Mesendoderm (in vitro differentiated cells): ENCODE measurements around the gene FAM228A.

ENCODE experiments used
- DNase-seq: peaks from one replicate; pipeline ENCODE4 v3.0.0; 2013
- H2AK5ac ChIP-seq: 2 replicates; pipeline ENCODE4 v1.6.1; 2013; ENCODE audit warnings: low read length, inconsistent platforms
- H2BK120ac ChIP-seq: 2 replicates; pipeline ENCODE4 v1.6.1; 2013; ENCODE audit warnings: low read depth, mild to moderate bottlenecking, low read length, moderate library complexity, mixed read lengths
- H2BK15ac ChIP-seq: replicated peaks from 2 replicates; pipeline ENCODE4 v1.6.1; 2013; ENCODE audit warnings: low read depth, mild to moderate bottlenecking, moderate library complexity
- H2BK5ac ChIP-seq: 2 replicates; pipeline ENCODE4 v1.6.1; 2013; ENCODE audit warnings: low read length, inconsistent platforms
- H3K18ac ChIP-seq: 2 replicates; pipeline ENCODE4 v1.6.1; 2013; ENCODE audit warnings: mild to moderate bottlenecking, low read length, mixed read lengths
- H3K23ac ChIP-seq: one replicate; pipeline ENCODE4 v1.6.1; 2013; ENCODE audit warnings: low read length
- H3K27ac ChIP-seq: 2 replicates; pipeline ENCODE4 v1.5.1; 2013; ENCODE audit warnings: low read depth, mild to moderate bottlenecking, inconsistent platforms, low read length, moderate library complexity
- H3K27me3 ChIP-seq: 2 replicates; pipeline ENCODE4 v1.6.1; 2013; ENCODE audit warnings: low read length, control low read depth, mild to moderate bottlenecking, inconsistent platforms; ENCODE audit not compliant: insufficient read depth, poor library complexity
- H3K36me3 ChIP-seq: 2 replicates; pipeline ENCODE4 v1.6.1; 2013; ENCODE audit warnings: low read length, inconsistent platforms; ENCODE audit not compliant: control insufficient read depth, insufficient read depth
- H3K4ac ChIP-seq: one replicate; pipeline ENCODE4 v1.6.1; 2013; ENCODE audit warnings: low read depth, mild to moderate bottlenecking, low read length, moderate library complexity
- H3K4me1 ChIP-seq: 2 replicates; pipeline ENCODE4 v1.6.1; 2013; ENCODE audit warnings: low read depth, low read length, inconsistent platforms; ENCODE audit not compliant: control insufficient read depth
- H3K4me2 ChIP-seq: 2 replicates; pipeline ENCODE4 v1.6.1; 2013; ENCODE audit warnings: low read length
- H3K4me3 ChIP-seq: 2 replicates; pipeline ENCODE4 v1.5.1; 2013; ENCODE audit warnings: mild to moderate bottlenecking, low read length
- H3K56ac ChIP-seq: one replicate; pipeline ENCODE4 v1.6.1; 2013; ENCODE audit warnings: low read length
- H3K79me1 ChIP-seq: 2 replicates; pipeline ENCODE4 v1.6.1; 2013; ENCODE audit warnings: low read length, inconsistent platforms
- H3K79me2 ChIP-seq: 2 replicates; pipeline ENCODE4 v1.6.1; 2013; ENCODE audit warnings: mild to moderate bottlenecking, low read length; ENCODE audit not compliant: control insufficient read depth, insufficient read depth
- H3K9ac ChIP-seq: 2 replicates; pipeline ENCODE4 v1.6.1; 2013; ENCODE audit warnings: low read length, inconsistent platforms
- H4K5ac ChIP-seq: one replicate; pipeline ENCODE4 v1.6.1; 2013; ENCODE audit warnings: low read length
- H4K8ac ChIP-seq: one replicate; pipeline ENCODE4 v1.6.1; 2013; ENCODE audit warnings: low read depth, mild to moderate bottlenecking, control low read depth, low read length, moderate library complexity
- WGBS: extraction: QIAGEN DNeasy Blood & Tissue Kit; methylation state at CpG from one replicate; pipeline ENCODE4 v1.1.7; 2013; ENCODE audit warnings: low lambda C conversion rate, missing lambda C conversion rate; ENCODE audit not compliant: insufficient coverage; ENCODE audit errors: extremely low coverage; 5-methylcytosine and 5-hydroxymethylcytosine counted together

FAM228A gene

DNA sequence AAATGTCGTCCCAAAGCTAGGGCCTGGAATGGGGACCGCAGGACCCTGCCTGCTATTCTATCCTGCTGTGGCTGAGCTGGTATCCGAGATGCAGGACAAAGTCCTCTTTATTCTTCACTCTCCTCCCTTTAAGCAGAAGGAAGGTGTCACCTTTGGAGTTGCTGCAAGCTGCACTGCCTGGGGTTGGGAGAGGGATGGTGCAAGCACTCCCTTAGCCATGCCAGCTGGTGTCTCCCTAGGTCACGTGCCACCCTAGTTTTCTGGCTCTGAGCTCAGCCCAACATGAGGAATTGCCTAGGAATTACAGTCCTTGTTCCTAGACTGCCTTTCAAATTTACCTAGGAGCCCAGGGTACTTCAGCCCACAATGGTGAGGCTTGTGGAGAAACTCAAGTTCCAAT is 21.4 kb upstream of the FAM228A start:
- Histone ChIP-seq H3K36me3 (no peaks in the 10 kb centered on the region), H3K4ac (no peak overlapping the region), H4K5ac (no peak overlapping the region), H3K27me3 (no peaks in the 10 kb centered on the region), H4K8ac (no peak overlapping the region), H3K4me1 (no peaks in the 10 kb centered on the region), H2BK15ac (no peak overlapping the region), H2AK5ac (no peak overlapping the region), H3K27ac (no peak overlapping the region), H3K79me1 (no peaks in the 10 kb centered on the region), H2BK5ac (no peak overlapping the region), H3K18ac (no peak overlapping the region), H3K4me3 (no peak overlapping the region), H3K56ac (no peak overlapping the region), H2BK120ac (no peak overlapping the region), H3K79me2 (no peaks in the 10 kb centered on the region), H3K4me2 (no peak overlapping the region), H3K9ac (no peak overlapping the region), H3K23ac (no peak overlapping the region)
- DNase-seq, result no peak
- WGBS, result no CpG with 5 or more reads among the region's 4 CpGs

DNA sequence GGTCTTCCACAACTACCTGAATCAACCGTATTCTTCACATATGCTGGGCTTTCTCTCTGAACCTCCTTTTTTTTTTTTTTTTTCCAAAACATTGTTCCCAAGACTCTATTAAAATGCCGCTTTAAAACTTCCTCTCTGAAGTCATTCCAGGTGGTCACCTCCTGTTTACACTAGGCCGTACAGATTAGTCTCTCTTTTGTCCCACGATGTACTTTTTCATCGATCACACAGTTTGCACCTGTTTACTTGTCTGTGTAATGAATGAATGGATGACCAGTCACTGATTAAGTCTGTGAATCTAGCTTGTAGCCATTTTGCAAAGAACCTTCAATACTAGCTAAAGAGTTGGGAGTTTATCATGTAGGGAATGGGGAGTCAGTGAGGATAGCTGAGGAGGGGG is 16.7 kb upstream of the FAM228A start:
- H3K23ac ChIP-seq, result no peak overlapping the region

DNA sequence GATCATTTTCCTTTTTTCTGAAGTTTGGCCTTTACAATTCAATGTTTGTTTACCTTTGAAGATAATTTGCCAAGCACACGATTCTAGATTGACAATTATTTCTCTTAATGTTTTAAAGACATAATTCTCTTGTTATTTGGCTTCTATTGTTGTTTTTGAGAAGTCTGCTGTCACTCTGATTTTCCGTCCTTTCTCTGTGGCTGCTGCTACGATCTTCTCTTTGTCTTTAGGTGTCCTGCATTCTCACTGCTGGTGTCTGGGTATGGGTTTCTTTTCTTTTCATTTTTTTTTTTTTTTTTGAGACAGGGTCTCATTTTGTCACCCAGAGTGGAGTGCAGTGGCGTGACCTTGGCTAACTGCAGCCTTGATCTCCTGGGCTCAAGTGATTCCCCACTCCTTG is 15.1 kb upstream of the FAM228A start:
- no CpG with 5 or more reads among the region's 4 CpGs for WGBS

More for the DNA sequence above, 16.7 kb upstream of the FAM228A start:
- H3K27me3 ChIP-seq, result no peaks in the 10 kb centered on the region
- no peaks in the 10 kb centered on the region for H3K79me1 ChIP-seq
- H2AK5ac ChIP-seq, result no peak overlapping the region
- no peak for DNase-seq
- no CpG with 5 or more reads among the region's 5 CpGs for WGBS
- H3K79me2 ChIP-seq, result no peaks in the 10 kb centered on the region
- H3K36me3 ChIP-seq, result no peaks in the 10 kb centered on the region
- no peak overlapping the region for H3K9ac ChIP-seq
- H3K56ac ChIP-seq, result no peak overlapping the region
- H2BK15ac ChIP-seq, result no peak overlapping the region
- H3K27ac ChIP-seq, result no peak overlapping the region
- H3K4me2 ChIP-seq, result no peak overlapping the region
- H4K8ac ChIP-seq, result no peak overlapping the region
- H2BK5ac ChIP-seq, result no peak overlapping the region
- no peak overlapping the region for H4K5ac ChIP-seq
- no peak overlapping the region for H3K4ac ChIP-seq
- no peaks in the 10 kb centered on the region for H3K4me1 ChIP-seq
- H2BK120ac ChIP-seq, result no peak overlapping the region
- H3K18ac ChIP-seq, result no peak overlapping the region
- H3K4me3 ChIP-seq, result no peak overlapping the region

DNA sequence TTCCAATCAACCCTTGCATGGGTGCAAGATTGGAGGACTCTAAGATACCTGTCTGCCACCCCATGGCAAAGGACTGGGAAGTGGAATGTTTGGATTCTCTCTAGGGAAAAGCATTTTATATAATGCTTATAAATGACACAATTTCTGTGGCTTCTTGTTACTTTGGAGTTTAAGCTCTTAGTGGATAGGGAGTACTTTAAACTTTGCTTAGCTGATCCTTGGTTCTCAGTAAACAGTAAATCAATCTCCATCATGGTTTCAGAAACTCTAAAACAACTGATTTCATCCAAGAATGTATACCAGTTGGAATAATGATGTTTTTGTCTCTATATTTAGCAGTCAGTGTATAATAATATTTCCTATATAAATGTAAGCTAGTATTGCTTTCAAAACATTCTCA is 14.1 kb upstream of the FAM228A start:
- Histone ChIP-seq H2AK5ac (no peak overlapping the region), H3K9ac (no peak overlapping the region), H3K56ac (no peak overlapping the region), H2BK5ac (no peak overlapping the region), H3K23ac (no peak overlapping the region), H3K4me1 (no peaks in the 10 kb centered on the region), H3K27ac (no peak overlapping the region), H3K4me2 (no peak overlapping the region), H3K36me3 (no peaks in the 10 kb centered on the region), H2BK15ac (no peak overlapping the region), H3K79me1 (no peaks in the 10 kb centered on the region), H3K79me2 (no peaks in the 10 kb centered on the region), H3K27me3 (no peaks in the 10 kb centered on the region), H3K18ac (no peak overlapping the region), H4K8ac (no peak overlapping the region), H4K5ac (no peak overlapping the region), H2BK120ac (no peak overlapping the region), H3K4ac (no peak overlapping the region), H3K4me3 (no peak overlapping the region)
- no peak for DNase-seq

More for the DNA sequence above, 15.1 kb upstream of the FAM228A start:
- no peak for DNase-seq
- no peak overlapping the region for H2BK5ac ChIP-seq
- H3K18ac ChIP-seq, result no peak overlapping the region
- no peaks in the 10 kb centered on the region for H3K4me1 ChIP-seq
- no peak overlapping the region for H3K27ac ChIP-seq
- no peak overlapping the region for H2AK5ac ChIP-seq
- H3K4ac ChIP-seq, result no peak overlapping the region
- no peak overlapping the region for H3K4me2 ChIP-seq
- H2BK15ac ChIP-seq, result no peak overlapping the region
- H3K9ac ChIP-seq, result no peak overlapping the region
- no peak overlapping the region for H3K23ac ChIP-seq
- no peaks in the 10 kb centered on the region for H3K36me3 ChIP-seq
- no peak overlapping the region for H4K8ac ChIP-seq
- no peaks in the 10 kb centered on the region for H3K79me1 ChIP-seq
- no peaks in the 10 kb centered on the region for H3K27me3 ChIP-seq
- no peak overlapping the region for H4K5ac ChIP-seq
- no peaks in the 10 kb centered on the region for H3K79me2 ChIP-seq
- H2BK120ac ChIP-seq, result no peak overlapping the region
- no peak overlapping the region for H3K56ac ChIP-seq
- H3K4me3 ChIP-seq, result no peak overlapping the region

DNA sequence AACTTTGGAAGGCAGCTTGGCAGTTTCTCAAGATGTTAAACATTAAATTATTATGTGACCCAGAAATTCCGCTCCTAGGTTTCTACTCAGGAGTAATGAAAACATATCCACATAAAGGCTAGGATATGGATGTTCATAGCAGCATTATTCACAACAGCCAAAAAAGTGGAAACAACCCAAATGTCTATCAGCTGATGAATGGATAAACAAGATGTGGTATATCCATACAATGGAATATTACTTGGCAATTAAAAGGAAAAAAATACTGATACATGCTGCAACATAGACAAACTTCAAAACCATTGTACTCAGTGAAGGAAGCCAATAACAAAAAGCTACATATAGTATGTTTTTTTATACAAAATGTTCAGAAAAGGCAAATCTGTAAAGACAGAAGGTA is 12.4 kb upstream of the FAM228A start:
- no peak overlapping the region for H3K56ac ChIP-seq
- H3K4me1 ChIP-seq, result no peaks in the 10 kb centered on the region
- H3K27me3 ChIP-seq, result no peaks in the 10 kb centered on the region
- H3K79me1 ChIP-seq, result no peaks in the 10 kb centered on the region
- no peak overlapping the region for H2BK5ac ChIP-seq
- H2BK15ac ChIP-seq, result no peak overlapping the region
- H3K27ac ChIP-seq, result no peak overlapping the region
- no peak overlapping the region for H4K8ac ChIP-seq
- H3K36me3 ChIP-seq, result no peaks in the 10 kb centered on the region
- H3K18ac ChIP-seq, result no peak overlapping the region
- no peak overlapping the region for H4K5ac ChIP-seq
- H3K4me2 ChIP-seq, result no peak overlapping the region
- no peak for DNase-seq
- H3K79me2 ChIP-seq, result no peaks in the 10 kb centered on the region
- WGBS, result no CpG with 5 or more reads among the region's 1 CpG
- H3K9ac ChIP-seq, result no peak overlapping the region
- no peak overlapping the region for H2AK5ac ChIP-seq
- no peak overlapping the region for H3K4me3 ChIP-seq
- no peak overlapping the region for H3K23ac ChIP-seq
- H3K4ac ChIP-seq, result no peak overlapping the region
- no peak overlapping the region for H2BK120ac ChIP-seq

DNA sequence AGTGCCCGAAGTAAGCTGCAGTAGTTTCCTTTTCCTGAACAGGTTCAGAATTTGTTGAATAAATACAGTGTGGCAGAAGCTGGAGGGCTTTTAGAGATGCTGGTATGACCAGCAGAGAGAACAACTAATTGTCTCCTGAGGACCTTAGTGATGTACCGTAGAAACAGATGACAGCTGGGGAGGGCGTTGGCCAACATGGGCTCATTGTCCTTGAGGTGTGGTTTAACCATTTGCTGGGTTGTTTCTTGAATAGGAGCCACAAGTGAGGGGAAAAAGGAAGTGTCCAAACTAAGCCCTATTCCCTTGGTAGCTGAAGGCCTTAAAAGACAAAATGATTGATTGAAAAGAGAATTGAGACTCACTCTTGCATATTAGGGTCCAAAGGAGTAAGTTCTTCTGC is 11.7 kb upstream of the FAM228A start:
- no peak overlapping the region for H4K8ac ChIP-seq
- H3K4me2 ChIP-seq, result no peak overlapping the region
- no peak overlapping the region for H2BK120ac ChIP-seq
- H3K79me1 ChIP-seq, result no peaks in the 10 kb centered on the region
- no peaks in the 10 kb centered on the region for H3K4me1 ChIP-seq
- no peaks in the 10 kb centered on the region for H3K79me2 ChIP-seq
- H3K4me3 ChIP-seq, result no peak overlapping the region
- H3K23ac ChIP-seq, result no peak overlapping the region
- H3K56ac ChIP-seq, result no peak overlapping the region
- H3K9ac ChIP-seq, result no peak overlapping the region
- no peaks in the 10 kb centered on the region for H3K36me3 ChIP-seq
- no peaks in the 10 kb centered on the region for H3K27me3 ChIP-seq
- H2AK5ac ChIP-seq, result no peak overlapping the region
- no peak overlapping the region for H4K5ac ChIP-seq
- no peak for DNase-seq
- H2BK15ac ChIP-seq, result no peak overlapping the region
- no peak overlapping the region for H2BK5ac ChIP-seq
- no peak overlapping the region for H3K4ac ChIP-seq
- WGBS, result no CpG with 5 or more reads among the region's 3 CpGs
- no peak overlapping the region for H3K18ac ChIP-seq
- no peak overlapping the region for H3K27ac ChIP-seq
